ENCODE results near the gene FHIT.

FHIT gene

DNA sequence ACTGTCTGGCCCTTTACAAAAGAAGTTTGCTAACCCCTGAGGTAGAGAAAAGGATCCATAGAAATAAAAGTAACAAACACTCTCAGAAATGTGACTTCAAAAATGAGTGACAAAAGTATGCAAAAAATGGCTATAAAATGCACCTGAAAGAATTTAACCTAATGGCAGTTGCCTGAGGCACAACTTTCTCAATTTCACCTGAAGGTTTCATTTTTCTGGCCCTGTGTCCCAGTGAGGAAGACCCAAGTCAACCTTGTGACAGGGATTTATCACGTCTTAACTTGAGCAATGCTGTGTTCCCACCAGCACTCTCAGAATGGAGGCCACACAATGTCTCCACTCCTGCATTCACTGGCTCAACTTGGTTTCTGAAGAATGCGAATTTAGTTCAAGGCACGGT, 83.0 kb downstream of the FHIT start:
- DNase-seq: no peak

GRCh38 chr3:61162965-61163364, 88.3 kb downstream of the FHIT start:
- DNase-seq: no peak

GRCh38 chr3:61158667-61159066, 92.6 kb downstream of the FHIT start:
- DNase-seq: no peak

DNA sequence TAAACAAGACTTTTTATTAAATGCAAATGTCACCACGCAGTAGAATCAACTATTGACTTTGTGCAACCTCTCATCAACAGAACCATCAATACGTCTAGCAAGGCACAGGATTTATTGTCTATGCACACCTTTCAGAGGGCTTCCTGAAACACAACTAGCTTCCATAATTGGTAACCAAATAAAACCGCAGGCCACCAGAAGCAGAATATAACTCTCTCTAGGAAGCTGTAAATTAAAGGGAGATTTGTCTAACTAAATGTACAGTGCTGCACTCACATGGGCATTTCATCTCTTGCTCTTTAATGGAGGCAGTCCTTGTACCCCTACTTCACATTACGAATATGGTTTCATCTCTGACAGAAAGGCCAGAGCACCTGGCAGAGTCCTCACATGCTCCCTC, 93.0 kb downstream of the FHIT start:
- no peak for DNase-seq

GRCh38 chr3:61157414-61157813, 93.8 kb downstream of the FHIT start:
- DNase-seq: no peak

DNA sequence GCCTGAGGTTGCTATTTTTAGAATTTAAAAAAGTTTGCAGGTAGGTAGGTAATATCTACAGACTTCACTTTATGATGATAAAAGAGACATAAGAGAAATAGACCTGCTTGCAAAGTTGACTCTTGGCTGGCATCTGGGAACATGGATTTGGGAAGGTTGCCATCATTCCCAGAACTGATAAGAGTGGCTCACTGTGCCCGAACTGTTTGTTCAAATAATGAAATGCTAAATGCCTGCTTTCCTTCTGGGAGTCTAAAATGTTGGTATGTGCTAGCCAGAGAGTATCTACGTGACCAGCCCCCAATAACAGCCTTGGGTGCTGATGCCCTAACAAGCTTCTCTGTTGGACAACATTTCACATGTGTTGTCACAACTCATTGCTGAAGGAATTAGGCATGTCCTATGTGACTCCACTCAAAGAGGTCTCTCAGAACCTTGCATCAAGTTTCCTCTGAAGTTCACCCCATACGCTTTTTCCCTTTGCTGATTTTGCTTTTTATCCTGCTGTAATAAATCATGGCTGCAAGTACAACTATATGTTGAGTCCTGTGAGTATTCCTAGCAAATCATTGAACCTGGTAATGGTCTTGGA, 95.5 kb downstream of the FHIT start:
- no peak for DNase-seq

- no peak for DNase-seq
These were observed 96.6 kb downstream of the FHIT start for GRCh38 chr3:61154457-61155198.

GRCh38 chr3:61152071-61152470, 99.2 kb downstream of the FHIT start:
- DNase-seq: no peak

DNA sequence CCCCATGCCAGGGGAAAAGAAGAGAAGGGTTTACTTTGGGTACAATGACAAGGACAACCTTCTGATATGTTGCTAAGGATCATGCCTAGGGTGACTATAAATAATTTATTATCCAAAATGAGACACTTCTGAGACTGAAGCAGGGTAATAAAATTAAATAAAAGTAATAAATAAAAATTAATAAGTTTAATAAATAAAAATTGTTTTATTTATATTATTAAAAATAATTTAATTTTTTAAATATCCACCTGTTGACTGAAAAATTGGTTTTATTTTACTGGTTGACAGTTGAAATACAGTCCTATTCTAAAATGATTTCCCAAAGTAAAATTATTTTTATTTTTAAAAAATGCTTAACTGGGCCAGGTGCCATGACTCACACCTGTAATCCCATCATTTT, 102.0 kb downstream of the FHIT start:
- no peak for DNase-seq

DNA sequence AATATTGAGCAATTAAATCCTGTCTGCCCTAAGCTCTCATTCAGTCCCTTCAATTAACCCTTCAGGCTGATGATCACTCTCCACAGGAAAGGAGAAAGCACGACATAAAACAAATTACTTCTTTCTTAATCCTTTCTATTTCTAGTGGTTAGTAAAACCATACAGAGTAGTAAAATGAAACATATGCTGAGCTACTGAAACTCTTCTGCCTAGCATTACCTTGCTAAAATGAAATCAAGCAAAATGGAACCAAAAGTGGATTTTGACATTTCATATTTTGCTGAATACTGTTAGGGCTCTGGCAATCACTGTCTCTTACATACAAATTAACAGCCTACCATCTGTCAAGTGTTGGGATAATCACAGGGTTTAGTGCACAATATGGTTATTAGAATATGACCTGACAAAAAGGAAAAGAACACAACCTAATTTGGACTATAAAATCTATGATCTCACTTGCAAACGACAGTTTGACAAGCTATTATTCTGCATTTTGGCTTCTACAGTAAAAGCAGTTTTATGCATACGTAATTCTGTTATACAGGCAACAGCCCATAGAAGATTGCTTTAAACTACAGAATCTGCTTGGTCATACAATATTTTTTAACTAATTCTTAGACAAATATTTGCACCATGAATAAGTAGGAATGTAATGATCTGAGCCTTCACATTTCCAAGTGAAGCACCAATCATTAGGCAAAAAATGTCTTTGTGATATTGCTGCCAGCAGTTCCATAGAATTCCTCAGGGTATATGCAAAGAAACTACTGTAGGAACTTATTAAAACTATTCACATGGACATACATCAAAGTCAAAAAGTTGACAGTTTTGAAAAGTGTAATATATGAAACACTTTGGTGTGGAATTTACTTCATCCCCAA, 105.0 kb downstream of the FHIT start:
- DNase-seq: no peak

DNA sequence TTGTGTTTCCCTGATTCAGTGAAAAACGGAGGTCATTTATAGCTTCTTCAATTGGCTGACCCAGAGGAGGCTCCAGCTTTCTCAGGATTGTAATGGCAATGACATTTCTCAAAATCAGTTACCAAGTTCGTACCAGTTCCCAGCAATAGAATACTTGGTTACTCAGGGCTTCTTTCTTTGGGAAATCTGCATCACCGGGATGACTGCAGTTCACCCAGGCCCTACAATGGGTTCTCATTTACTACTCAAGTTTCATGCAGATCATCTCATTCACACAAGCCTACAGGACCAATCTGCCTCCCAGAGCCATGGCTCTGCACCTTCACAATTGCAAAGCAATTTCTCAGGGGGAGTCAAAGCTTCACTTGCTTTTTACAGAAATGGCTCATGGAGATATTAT, 109.6 kb downstream of the FHIT start:
- no peak for DNase-seq

DNA sequence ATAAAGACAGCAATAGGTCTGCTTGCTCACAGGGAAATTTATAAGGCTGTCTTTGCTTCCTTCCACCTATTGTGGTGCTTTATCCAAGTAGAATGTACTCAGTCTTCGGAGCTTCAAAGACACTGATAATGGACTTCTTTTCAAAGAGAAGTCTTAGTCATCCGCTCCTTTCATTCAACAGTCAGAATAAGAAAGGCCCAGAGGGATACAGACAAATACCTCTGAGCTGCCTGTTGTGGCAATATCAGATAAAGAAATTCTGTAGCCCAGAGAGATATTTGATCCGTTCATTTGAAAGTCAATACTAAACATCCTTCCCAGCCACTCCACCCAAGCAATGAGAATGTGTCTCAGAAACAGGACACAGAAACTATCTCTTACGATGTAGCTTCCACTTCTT, 110.0 kb downstream of the FHIT start:
- no peak for DNase-seq

GRCh38 chr3:61139686-61140085, 111.6 kb downstream of the FHIT start:
- DNase-seq: no peak

DNA sequence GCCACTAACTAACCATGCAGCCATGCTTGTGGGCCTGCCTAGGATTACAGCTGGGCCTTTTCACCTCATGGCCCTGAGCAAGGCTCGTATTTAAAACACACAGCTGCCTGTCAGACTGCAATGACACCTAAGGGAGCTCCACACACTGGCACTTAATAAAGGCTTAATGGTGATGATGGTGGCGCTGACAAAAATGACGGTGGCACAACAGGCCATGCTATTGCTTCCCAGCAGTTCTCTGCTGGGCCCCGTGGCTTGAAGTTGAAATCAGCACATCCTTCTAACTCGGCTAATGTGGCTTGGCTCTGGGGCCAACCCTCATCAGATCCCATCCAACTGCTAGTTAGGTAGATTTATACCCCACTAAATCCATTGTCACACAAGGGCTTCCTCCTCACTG, 112.9 kb downstream of the FHIT start:
- no peak for DNase-seq

DNA sequence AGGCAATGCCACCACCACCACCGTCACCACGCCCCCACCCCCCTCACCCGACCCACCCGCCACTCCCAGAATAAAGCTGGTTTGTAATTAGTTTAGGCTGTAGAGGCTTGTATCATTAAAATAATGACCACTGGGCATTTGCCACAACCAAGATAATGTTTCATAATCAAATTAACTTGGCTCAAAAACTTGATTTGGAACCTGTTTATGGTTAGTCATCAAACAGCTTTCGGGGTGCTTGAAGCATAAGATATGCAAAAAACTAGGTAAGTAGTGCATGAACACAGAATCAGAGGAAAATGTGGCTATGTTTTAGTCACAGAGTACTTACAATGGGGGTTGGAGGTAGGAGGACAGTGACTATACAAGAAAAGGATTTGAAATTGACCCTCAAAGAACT, 115.1 kb downstream of the FHIT start:
- DNase-seq: no peak

- DNase-seq: no peak
These were observed 116.7 kb downstream of the FHIT start for GRCh38 chr3:61134532-61134931.

DNA sequence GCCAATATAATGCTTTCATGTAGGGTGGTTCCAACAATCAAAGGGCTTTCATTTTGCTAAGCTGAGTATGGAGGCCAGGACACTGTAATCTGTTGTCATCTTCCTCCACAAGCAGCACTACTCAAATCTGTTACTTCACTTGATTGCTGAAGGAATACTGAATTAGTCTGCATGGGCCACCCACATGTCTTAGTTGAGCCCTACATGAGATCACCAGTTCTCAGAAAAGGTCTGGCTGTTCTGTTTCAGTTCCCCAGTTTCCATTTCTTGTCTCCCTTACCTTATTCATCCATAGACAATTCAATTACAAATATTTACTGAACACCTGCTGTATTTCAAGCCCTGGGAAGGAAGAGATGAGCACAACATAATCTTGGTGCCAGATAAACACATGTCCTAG, 119.2 kb downstream of the FHIT start:
- no peak for DNase-seq

- DNase-seq: no peak
These were observed 132.4 kb downstream of the FHIT start for GRCh38 chr3:61118830-61119229.

GRCh38 chr3:61117045-61117898, 134.0 kb downstream of the FHIT start:
- DNase-seq: no peak

- DNase-seq: no peak
These were observed 136.8 kb downstream of the FHIT start for GRCh38 chr3:61114316-61114953.

- no peak for DNase-seq
These were observed 139.4 kb downstream of the FHIT start for GRCh38 chr3:61111825-61112224.

DNA sequence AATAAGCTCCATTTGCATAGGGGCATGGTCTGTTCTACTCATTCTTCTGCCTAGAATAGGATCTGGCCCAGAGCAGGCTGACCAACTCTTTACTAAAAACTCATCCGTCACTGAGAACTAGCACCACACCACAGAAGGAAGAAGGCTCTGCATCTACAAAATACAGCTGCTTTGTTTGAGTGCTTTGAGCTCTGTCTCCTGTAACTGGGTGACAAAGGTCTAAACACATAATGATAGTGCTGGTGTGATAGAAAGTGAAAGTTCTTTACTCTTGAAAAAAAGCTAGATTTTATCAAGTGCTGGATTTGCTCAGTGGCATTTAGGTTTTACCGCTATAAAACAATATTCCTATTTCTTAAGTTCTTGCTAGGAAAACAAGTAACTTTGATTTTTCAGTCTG, 140.7 kb downstream of the FHIT start:
- no peak for DNase-seq
